GM06990 (cell line): Measurements from ENCODE around the gene AGBL3.

Source experiments
- DNase-seq: peaks from one replicate; pipeline ENCODE4 v3.0.0-alpha.2; 2011; ENCODE audit not compliant: insufficient read length; ENCODE audit errors: extremely low read depth
- H3K27me3 ChIP-seq: replicated peaks from 2 replicates; pipeline ENCODE4 v1.6.0; 2011; ENCODE audit warnings: low read length; ENCODE audit not compliant: control insufficient read depth, insufficient read depth
- H3K36me3 ChIP-seq: 2 replicates; pipeline ENCODE4 v1.5.1; 2011; ENCODE audit warnings: low read length; ENCODE audit not compliant: control insufficient read depth, insufficient read depth
- H3K4me3 ChIP-seq: replicated peaks from 2 replicates; pipeline ENCODE4 v1.5.1; 2011; ENCODE audit warnings: low read depth, mild to moderate bottlenecking, control low read depth, low read length
- TF ChIP-seq, protein P1 (sequence below): IDR thresholded peaks from 2 replicates; pipeline ENCODE4 v1.5.1; 2011; ENCODE audit warnings: low read length, control low read depth, mild to moderate bottlenecking, inconsistent platforms; ENCODE audit not compliant: insufficient read depth, poor library complexity, severe bottlenecking

Gene AGBL3

GRCh38 chr7:135174941-135175340 lies 188.6 kb downstream of the AGBL3 start:
- Histone ChIP-seq H3K27me3 (no peaks in the 10 kb centered on the region), H3K36me3 (peaks cover 4% of the 10 kb centered on the region), H3K4me3 (no peak overlapping the region)
- TF ChIP-seq, protein P1, sequence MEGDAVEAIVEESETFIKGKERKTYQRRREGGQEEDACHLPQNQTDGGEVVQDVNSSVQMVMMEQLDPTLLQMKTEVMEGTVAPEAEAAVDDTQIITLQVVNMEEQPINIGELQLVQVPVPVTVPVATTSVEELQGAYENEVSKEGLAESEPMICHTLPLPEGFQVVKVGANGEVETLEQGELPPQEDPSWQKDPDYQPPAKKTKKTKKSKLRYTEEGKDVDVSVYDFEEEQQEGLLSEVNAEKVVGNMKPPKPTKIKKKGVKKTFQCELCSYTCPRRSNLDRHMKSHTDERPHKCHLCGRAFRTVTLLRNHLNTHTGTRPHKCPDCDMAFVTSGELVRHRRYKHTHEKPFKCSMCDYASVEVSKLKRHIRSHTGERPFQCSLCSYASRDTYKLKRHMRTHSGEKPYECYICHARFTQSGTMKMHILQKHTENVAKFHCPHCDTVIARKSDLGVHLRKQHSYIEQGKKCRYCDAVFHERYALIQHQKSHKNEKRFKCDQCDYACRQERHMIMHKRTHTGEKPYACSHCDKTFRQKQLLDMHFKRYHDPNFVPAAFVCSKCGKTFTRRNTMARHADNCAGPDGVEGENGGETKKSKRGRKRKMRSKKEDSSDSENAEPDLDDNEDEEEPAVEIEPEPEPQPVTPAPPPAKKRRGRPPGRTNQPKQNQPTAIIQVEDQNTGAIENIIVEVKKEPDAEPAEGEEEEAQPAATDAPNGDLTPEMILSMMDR: no peak
- DNase-seq: no peak

DNA sequence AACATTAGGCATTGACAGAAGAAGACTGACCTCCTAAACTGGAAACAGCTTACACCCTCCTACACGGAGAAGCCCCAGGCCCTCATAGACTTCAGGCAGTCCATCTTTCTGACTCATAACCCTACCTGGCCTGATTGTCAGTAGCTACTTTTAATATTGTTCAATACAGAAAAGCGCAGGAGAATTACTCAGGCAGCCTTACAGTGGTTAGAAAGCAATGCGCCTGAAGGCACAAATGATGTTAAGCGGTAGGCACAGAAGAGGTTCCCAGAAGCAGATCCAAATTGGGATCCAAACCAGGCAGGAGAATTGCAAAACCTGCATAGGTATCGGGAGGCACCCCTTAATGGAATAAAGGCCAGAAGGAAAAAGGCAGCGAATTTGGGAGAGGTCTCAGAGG lies 189.6 kb downstream of the AGBL3 start:
- no peak for DNase-seq
- Histone ChIP-seq H3K4me3 (no peak overlapping the region), H3K27me3 (no peaks in the 10 kb centered on the region), H3K36me3 (peaks cover 8% of the 10 kb centered on the region)
- TF ChIP-seq, protein P1: no peak

- TF ChIP-seq, protein P1: no peak
- H3K36me3 ChIP-seq: peaks cover 12% of the 10 kb centered on the region
- no peak for DNase-seq
Observed at GRCh38 chr7:135177028-135177696, 190.9 kb downstream of the AGBL3 start.

GRCh38 chr7:135178364-135178763 lies 192.1 kb downstream of the AGBL3 start:
- TF ChIP-seq, protein P1: no peak
- Histone ChIP-seq H3K27me3 (no peaks in the 10 kb centered on the region), H3K4me3 (no peak overlapping the region), H3K36me3 (peaks cover 18% of the 10 kb centered on the region)
- no peak for DNase-seq

More at GRCh38 chr7:135177028-135177696, 190.9 kb downstream of the AGBL3 start:
- no peak overlapping the region for H3K4me3 ChIP-seq
- no peaks in the 10 kb centered on the region for H3K27me3 ChIP-seq

GRCh38 chr7:135179321-135179925 lies 193.1 kb downstream of the AGBL3 start:
- peaks cover 24% of the 10 kb centered on the region for H3K36me3 ChIP-seq
- TF ChIP-seq, protein P1: no peak
- H3K27me3 ChIP-seq: no peaks in the 10 kb centered on the region
- DNase-seq: no peak
- H3K4me3 ChIP-seq: no peak overlapping the region
